Tibial nerve (tissue), 3 donors: Measurements from ENCODE around the gene FAM216B.

ENCODE experiments used
- POLR2A ChIP-seq, 2 donors: fragments of 450-650 bp; IDR thresholded peaks; one replicate each; pipeline ENCODE4 v1.6.1; 2017; ENCODE audit warnings: antibody characterized with exemption in 2 of 2, mild to moderate bottlenecking in 2 of 2, moderate library complexity in 2 of 2
- TF ChIP-seq, protein P1 (sequence below), 5 experiments: fragments of 200-600 bp in 3 of 5; fragments of 450-650 bp in 2 of 5; sonication (generic) in 3 of 5; IDR thresholded peaks; one replicate each; pipeline ENCODE4 v1.5.1; 2016 to 2019; ENCODE audit warnings: antibody characterized with exemption in 5 of 5, mild to moderate bottlenecking in 3 of 5, moderate library complexity in 2 of 5

DNA sequence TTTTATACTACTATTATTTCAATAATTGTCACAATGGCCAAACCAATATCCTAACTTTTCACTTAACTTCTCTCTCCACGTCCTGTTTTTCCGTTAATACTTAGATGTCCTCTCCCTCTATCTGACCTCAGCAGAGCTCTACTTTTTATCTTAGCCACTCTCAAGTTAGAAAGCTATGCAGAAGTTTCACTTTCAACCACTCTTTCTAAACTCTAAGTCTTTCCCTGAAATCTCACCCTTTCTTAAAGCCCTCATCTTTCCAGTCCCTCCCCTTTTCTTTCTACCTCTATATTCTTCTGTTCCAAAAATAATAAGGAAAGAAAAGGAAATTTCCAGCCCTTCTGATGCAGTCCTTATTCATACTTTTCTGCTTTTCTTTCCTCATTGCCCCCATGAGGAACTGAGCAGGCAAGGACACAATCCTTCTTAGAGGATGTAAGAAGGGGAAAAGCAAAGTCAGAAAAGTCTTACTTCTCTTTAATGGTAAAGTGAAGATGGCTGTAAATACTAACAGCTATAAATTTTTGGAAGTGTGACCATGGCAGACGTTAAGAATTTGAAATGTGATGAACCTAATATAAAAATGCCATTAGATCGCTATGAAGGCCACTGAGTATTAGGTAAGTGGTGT, 23.0 kb downstream of the FAM216B start:
- TF ChIP-seq, protein P1, sequence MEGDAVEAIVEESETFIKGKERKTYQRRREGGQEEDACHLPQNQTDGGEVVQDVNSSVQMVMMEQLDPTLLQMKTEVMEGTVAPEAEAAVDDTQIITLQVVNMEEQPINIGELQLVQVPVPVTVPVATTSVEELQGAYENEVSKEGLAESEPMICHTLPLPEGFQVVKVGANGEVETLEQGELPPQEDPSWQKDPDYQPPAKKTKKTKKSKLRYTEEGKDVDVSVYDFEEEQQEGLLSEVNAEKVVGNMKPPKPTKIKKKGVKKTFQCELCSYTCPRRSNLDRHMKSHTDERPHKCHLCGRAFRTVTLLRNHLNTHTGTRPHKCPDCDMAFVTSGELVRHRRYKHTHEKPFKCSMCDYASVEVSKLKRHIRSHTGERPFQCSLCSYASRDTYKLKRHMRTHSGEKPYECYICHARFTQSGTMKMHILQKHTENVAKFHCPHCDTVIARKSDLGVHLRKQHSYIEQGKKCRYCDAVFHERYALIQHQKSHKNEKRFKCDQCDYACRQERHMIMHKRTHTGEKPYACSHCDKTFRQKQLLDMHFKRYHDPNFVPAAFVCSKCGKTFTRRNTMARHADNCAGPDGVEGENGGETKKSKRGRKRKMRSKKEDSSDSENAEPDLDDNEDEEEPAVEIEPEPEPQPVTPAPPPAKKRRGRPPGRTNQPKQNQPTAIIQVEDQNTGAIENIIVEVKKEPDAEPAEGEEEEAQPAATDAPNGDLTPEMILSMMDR (IDR thresholded peaks at IDR 0.05) = no peak
- TF ChIP-seq POLR2A (IDR thresholded peaks at IDR 0.05) = no peak
